IPS-18a (cell line): ENCODE data around the gene PRKCZ.

Experiments
- H3K27ac ChIP-seq: one replicate; pipeline ENCODE4 v1.5.1; 2013; ENCODE audit warnings: low read length
- H3K27me3 ChIP-seq: one replicate; pipeline ENCODE4 v1.6.1; 2013; ENCODE audit warnings: mild to moderate bottlenecking, low read length; ENCODE audit not compliant: control insufficient read depth, insufficient read depth
- H3K36me3 ChIP-seq: one replicate; pipeline ENCODE4 v1.6.1; 2013; ENCODE audit warnings: low read depth, low read length; ENCODE audit not compliant: control insufficient read depth
- H3K4me1 ChIP-seq: one replicate; pipeline ENCODE4 v1.6.1; 2013; ENCODE audit warnings: low read depth, low read length; ENCODE audit not compliant: control insufficient read depth
- H3K4me3 ChIP-seq: one replicate; pipeline ENCODE4 v1.5.1; 2013; ENCODE audit warnings: low read length
- H3K9ac ChIP-seq: one replicate; pipeline ENCODE4 v1.6.1; 2013; ENCODE audit warnings: mild to moderate bottlenecking, low read length, moderate library complexity
- H3K9me3 ChIP-seq: one replicate; pipeline ENCODE4 v1.6.1; 2013; ENCODE audit warnings: low read depth, low read length; ENCODE audit not compliant: control insufficient read depth

The PRKCZ gene

DNA sequence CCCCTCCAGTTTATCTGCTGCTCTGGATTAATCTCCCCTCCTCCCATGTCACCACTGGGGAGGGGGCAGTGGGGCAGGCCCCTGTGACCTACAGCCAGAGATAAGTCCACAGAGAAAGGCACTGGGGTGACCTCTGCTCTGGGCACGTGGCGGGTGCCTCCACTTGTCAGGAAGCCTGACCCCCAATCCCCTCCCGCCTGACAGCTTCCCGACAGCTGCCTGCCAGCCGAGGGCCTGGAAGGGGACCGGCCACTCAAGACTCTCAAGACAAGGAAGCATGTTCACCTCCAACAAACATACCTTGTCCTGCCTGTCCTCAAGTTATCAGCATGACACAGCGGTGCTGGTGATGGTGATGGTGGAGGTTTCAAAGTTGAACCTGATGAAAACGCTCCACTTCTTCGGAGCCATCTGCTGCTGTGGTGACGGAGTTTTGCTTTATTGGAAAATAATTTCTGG is 147.5 kb downstream of the PRKCZ start:
- Histone ChIP-seq H3K4me3 (no peak overlapping the region), H3K4me1 (no peaks in the 10 kb centered on the region), H3K9ac (no peak overlapping the region), H3K27ac (no peak overlapping the region), H3K27me3 (no peaks in the 10 kb centered on the region), H3K9me3 (no peaks in the 10 kb centered on the region), H3K36me3 (no peaks in the 10 kb centered on the region)

DNA sequence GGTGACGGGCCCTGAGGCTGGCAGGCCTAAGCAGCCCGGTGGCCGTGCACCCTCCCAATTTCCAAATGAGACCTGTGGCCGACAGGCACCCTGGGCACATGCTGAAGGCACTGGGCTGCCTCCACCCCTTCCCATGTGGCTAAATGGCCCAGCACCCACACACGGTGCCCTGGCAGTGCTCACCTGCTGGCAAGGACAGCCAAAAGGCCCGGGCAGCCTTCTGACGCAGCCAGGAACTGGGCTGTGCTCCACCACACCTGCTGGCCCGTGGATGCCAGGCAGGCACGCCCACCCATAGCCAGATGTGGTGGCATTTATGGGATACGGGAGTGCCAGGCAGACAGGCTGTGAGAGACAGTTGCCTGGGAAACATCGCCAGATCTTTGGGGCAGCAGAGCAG is 148.4 kb downstream of the PRKCZ start:
- Histone ChIP-seq H3K4me3 (no peak overlapping the region), H3K9ac (no peak overlapping the region), H3K27me3 (no peaks in the 10 kb centered on the region), H3K36me3 (no peaks in the 10 kb centered on the region), H3K9me3 (no peaks in the 10 kb centered on the region), H3K27ac (no peak overlapping the region), H3K4me1 (no peaks in the 10 kb centered on the region)

DNA sequence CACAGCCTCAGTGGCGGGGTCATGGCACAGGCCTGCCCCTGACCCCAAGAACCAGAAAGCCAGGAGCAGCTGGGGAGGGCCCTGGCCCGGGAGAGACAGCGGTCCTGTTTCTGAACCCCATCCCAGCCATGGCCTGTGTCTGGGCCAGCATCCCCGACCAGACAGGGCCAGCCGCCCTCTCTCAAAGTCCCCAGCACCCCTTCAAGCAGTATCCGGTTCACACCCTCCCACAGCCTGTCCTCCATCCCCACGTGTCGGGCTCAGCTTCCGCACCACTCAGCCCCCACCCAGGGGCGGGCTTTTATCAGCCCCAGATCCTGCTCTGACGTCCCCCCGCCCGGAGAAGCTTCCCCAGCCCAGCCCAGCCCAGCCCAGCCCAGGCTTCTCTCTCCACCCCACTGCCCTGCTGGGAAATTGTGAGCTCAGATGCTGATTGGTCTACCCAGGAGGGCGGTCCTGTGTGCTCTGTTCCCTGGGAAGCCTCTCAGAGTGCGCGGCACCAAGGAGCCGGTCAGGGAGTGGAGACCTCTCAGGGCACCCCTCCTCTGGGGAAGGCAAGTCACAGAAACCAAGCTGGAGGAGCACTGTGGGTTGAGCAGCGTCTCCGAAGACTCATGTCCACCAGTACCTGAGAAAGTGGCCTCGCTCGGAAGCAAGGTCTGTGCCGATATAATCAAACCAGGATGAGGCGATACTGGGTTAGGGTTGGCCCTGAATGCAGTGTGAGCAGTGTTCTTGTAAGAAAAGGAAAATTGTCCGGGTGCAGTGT is 149.0 kb downstream of the PRKCZ start:
- H3K36me3 ChIP-seq: no peaks in the 10 kb centered on the region
- no peaks in the 10 kb centered on the region for H3K27me3 ChIP-seq
- H3K4me1 ChIP-seq: peaks cover 2% of the 10 kb centered on the region
- H3K9ac ChIP-seq: no peak overlapping the region
- H3K27ac ChIP-seq: no peak overlapping the region
- H3K4me3 ChIP-seq: peak overlapping the region; percentile 44
- H3K9me3 ChIP-seq: no peaks in the 10 kb centered on the region

DNA sequence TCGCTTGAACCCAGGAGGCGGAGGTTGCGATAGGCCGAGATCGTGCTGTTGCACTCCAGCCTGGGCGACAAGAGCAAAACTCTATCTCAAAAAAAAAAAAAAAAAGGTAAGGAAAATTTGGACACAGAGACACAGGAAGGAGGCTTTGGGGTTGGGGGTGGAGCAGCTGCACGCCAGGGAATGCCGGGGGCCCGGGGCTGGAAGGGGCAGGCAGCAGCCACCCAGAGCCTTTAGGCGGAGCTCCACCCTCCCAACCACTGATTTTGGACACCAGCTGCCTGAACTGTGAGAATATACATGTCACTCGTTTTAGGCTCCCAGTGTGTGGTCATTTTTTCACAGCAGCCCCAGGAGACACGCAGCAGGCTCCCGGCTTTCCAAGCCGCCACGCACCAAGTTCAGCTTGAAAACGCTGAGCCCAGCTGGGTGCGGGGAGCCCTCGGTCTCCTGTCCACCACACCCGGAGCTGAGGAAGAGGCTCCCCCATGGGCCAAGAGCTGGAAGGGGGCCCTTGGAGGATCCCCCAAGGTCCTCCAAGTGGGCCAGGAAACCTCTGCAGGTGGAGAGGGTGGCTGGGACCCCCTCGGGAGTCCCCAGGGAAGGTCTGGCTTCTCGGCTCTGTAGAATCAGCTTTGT is 150.2 kb downstream of the PRKCZ start:
- peaks cover 3% of the 10 kb centered on the region for H3K4me1 ChIP-seq
- no peaks in the 10 kb centered on the region for H3K9me3 ChIP-seq
- H3K4me3 ChIP-seq: no peak overlapping the region
- no peak overlapping the region for H3K27ac ChIP-seq
- H3K27me3 ChIP-seq: no peaks in the 10 kb centered on the region
- no peak overlapping the region for H3K9ac ChIP-seq
- H3K36me3 ChIP-seq: no peaks in the 10 kb centered on the region

DNA sequence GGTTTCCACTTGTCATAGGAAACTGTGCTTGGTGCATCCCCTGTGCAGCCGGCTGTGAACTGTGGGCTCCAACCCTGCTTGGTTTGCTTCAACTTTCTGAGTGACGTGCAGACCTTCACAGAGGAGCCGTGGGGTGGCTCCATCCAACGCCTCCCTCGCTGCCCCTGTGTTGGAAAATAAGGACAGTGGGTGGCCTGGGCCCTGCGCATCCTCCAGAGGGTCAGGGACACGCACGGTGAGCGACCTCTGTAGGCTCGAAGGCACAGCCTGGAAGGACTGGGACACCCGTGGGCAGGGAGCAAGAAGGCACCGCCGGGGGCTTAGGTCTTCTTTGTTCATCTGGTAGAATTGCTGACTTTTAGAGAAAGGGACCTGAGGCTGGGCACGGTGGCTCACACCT is 150.9 kb downstream of the PRKCZ start:
- Histone ChIP-seq H3K27ac (no peak overlapping the region), H3K4me1 (peaks cover 6% of the 10 kb centered on the region), H3K27me3 (peaks cover 5% of the 10 kb centered on the region), H3K36me3 (no peaks in the 10 kb centered on the region), H3K4me3 (no peak overlapping the region), H3K9me3 (no peaks in the 10 kb centered on the region), H3K9ac (no peak overlapping the region)

DNA sequence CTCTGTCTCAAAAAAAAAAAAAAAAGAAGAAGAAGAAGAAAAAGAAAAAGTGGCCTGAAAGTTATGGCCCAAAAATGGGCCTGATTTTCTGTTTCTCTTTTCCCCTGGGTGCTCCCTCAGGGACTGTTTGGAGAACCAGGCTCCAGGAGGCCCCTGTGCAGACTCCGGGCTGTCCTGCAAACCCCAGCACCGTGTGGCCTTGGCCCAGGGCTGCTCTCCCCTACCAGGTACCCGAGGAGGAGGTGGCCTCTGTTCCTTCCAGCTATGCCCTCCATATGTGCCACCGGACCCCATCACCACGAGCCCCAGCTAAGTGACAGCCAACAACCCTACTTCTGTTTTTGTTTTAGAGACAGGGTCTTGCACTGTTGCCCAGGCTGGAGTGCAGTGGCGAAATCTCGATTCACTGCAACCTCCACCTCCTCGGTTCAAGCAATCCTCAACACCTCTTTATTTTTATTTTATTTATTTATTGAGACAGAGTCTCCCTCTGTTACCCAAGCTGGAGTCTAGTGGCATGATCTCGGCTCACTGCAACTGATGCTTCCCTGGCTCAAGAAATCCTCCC is 151.9 kb downstream of the PRKCZ start:
- H3K9me3 ChIP-seq: no peaks in the 10 kb centered on the region
- no peak overlapping the region for H3K27ac ChIP-seq
- peaks cover 8% of the 10 kb centered on the region for H3K4me1 ChIP-seq
- H3K27me3 ChIP-seq: peaks cover 13% of the 10 kb centered on the region
- H3K9ac ChIP-seq: no peak overlapping the region
- H3K4me3 ChIP-seq: no peak overlapping the region
- no peaks in the 10 kb centered on the region for H3K36me3 ChIP-seq

DNA sequence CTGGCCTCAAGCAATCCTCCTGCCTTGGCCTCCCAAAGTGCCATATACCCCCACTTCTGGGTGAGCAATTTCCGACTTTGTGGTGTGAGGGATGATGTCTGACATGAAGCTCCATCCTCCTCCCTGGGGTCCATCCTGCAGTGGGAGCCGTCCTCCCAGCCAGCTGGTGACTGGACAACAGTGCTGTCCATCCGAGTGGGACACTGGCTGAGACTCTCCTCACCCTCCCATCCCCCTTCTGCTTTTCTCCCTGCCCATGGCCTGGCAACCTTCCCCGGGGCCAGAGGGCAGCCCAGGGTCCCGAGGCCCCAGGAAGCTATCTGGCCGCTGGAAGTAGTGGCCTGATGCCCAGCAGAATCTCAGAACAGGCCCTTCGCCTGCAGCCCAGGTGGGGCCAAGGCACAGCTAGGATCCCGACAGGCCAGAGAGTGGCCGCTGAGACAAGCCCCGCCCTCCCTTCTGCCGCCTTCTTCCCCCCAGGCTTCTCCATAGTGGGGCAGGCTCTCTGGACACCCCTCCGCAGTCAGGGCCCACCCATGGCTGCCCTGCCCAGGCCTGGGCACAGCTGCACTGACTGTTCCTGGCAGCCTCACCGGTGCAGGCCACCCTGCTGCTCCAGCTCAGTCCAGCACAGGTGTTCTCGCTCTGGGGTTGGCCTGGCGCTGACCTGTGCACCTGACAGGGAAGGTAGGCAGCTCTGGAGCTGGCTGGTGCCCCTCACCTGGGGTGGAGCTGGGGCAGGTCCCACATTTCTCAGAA is 152.8 kb downstream of the PRKCZ start:
- Histone ChIP-seq H3K27me3 (peaks cover 14% of the 10 kb centered on the region), H3K27ac (no peak overlapping the region), H3K9me3 (no peaks in the 10 kb centered on the region), H3K9ac (no peak overlapping the region), H3K36me3 (no peaks in the 10 kb centered on the region), H3K4me1 (peaks cover 8% of the 10 kb centered on the region), H3K4me3 (no peak overlapping the region)

DNA sequence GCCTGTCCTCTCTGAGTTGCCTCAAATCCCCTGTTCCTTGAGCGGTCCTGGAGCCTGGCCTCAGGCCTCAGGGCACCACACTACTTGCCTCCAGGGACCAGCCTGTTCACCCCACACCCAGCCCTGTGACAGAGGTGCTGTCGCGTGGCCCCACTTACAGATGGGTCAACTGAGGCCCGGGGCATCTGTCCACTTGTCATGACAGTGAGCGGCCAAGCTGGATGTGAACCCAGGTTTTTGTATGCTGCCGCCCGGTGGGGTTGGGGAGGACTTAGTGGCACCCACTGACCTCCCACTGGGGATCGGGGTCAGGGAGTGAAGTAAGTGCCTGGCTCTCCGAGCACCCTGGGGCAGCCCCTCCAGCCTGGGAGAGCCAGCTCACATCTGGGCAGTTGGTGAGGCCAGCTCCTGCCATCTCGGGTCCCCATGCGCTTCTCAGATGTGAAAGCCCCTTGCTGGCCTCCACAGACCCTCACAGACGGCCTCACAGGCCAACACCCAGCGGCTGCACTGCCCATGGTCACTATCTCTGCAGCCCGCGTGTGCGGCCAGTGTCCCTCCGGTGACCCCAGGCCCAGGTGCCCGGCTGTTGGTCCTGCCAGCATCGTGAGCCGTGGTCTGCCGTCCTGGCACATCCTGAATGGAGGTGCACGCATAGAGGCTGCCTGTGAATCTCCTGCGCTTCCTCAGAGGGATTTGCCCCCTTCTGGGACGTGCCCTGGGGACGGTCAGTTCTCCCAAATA is 153.6 kb downstream of the PRKCZ start:
- Histone ChIP-seq H3K27me3 (peaks cover 14% of the 10 kb centered on the region), H3K36me3 (no peaks in the 10 kb centered on the region), H3K27ac (no peak overlapping the region), H3K9me3 (no peaks in the 10 kb centered on the region), H3K9ac (peak overlapping the region; percentile 31), H3K4me1 (peaks cover 8% of the 10 kb centered on the region), H3K4me3 (peak overlapping the region; percentile 54)

DNA sequence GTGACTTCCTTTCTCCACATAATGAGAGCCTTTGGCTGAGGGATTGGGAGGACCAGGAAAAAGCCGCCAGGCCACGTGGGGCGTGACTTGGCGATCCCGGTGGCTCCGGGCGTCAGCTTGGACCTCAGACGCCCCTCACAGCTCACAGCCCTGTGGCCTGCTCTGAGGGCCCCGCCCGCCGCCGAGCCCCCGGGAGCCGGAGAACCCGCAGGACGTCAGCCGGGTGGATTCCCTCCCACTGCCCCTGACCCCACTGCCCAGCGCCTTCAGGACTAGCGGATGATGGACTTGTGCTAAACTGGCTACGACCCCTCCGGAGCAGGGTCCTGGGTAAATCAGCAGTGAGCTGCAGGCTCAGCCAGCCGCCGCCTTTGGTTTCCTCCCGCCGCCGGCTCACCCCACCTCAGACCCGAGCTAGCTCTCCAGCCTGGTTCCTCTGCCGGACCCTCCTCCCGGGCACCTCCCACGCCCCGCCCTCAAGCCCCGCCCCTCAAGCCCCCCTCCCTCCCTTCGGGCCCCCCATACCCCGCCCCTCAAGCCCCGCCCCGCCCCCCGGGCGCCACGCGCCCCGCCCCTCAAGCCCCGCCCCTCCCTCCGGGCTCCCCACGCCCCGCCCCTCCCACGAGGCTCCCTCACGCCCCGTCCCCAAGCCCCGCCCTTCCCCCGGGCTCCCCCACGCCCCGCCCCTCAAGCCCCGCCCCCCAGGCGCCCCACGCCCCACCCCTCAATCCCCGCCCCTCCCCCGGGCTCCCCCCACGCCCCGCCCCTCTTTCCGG is 154.4 kb downstream of the PRKCZ start:
- Histone ChIP-seq H3K36me3 (no peaks in the 10 kb centered on the region), H3K27ac (no peak overlapping the region), H3K4me1 (peaks cover 8% of the 10 kb centered on the region), H3K9ac (peak overlapping the region; percentile 31), H3K9me3 (no peaks in the 10 kb centered on the region), H3K27me3 (peaks cover 14% of the 10 kb centered on the region), H3K4me3 (peak overlapping the region; percentile 54)

DNA sequence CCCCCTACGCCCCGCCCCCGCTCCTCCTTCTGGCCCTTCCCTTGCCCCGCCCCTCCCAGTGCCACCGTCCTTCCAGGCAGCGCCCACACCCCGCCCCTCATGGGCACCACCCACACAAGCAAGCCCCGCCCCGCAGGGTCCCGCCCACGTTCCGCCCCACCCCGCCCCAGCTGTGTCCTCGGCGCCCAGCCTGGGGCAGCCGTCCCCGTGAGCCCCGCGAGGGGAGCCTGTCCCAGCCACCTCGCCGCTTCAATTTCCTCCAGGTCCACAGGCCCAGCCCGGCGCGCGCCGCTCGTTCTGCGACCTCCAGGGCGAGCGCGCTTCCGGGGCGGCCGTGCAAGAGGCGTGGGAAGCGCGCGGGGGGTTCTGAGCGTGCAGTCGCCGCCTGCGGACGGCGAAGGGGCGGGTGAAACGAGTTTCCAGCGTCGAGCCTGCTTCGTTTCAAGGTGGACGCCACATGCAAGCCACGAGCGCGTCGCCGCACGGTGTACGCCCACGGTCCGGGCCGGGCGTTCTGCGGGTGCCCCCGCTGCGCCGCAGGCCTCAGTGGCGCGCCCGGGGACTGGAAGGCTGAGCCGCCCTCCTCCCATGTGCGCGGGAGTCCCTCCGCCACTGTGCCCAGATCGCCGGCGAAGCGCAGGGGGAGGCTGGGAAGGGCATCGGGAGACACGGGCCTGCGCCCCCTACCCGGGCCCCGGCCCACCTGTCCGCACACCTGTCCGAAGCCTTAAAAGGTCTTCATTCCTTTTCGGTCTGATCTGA is 155.2 kb downstream of the PRKCZ start:
- no peaks in the 10 kb centered on the region for H3K36me3 ChIP-seq
- H3K27ac ChIP-seq: no peak overlapping the region
- peaks cover 14% of the 10 kb centered on the region for H3K27me3 ChIP-seq
- no peak overlapping the region for H3K9ac ChIP-seq
- H3K4me3 ChIP-seq: peak overlapping the region; percentile 56
- H3K4me1 ChIP-seq: peaks cover 8% of the 10 kb centered on the region
- no peaks in the 10 kb centered on the region for H3K9me3 ChIP-seq
